SK-N-MC (cell line): ENCODE data around the gene THYN1.

Experiments
- EZH2 ChIP-seq: fragments of 200-600 bp; sonication (generic); IDR thresholded peaks from one replicate; pipeline ENCODE4 v1.6.1; 2017; ENCODE audit warnings: antibody characterized with exemption
- FOXP2 ChIP-seq: optimal IDR thresholded peaks from 2 replicates; pipeline ENCODE3; 2011; ENCODE audit warnings: mild to moderate bottlenecking, moderate library complexity; ENCODE audit not compliant: insufficient read depth; ENCODE audit errors: extremely low read length, control extremely low read depth
- POLR2AphosphoS5 ChIP-seq: IDR thresholded peaks from 2 replicates; pipeline ENCODE4 v1.6.1; 2012; ENCODE audit warnings: mild to moderate bottlenecking, low read depth, low read length, borderline replicate concordance

DNA sequence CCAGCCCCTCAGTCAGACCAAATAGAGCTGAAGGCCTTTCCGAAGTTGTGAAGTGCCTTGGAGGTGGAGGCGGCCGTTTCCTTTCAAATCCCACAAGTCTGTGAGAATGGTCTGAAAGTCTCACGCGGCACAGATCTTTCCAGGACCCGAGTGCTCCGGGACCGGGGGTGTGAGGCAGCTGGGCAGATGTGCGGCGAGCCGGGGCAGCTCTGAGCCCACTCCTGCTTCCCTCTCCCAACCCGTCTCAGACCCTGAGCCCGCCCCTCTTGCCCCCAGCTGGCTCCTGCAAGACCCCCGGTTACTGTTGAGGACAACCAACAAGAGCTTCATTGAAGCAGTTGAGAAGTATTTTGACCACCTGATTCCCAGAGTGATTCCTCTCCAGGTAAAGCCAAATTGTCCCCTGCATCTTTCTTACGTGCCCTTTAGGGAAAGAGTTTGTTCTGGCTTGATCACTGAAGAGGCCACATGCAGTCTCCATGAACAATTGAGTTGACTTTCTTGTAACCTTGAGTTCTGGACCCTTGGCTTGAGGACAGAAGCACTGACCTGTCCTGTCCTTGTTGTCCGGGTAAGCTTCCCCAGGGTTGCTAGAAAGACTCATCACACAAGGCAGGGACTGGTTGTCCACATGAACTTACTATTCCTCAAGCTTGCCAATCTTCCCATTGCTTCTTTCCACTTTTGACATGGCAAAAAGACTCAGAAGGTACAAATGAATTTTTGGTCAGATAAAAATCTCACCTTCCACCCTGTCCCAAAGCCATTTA lies 30.5 kb upstream of the THYN1 start:
- no peak for TF ChIP-seq EZH2
- TF ChIP-seq FOXP2: no peak
- TF ChIP-seq POLR2AphosphoS5: no peak
